Activated CD8-positive, alpha-beta T cell treated with anti-CD3 and anti-CD28 coated beads for 36 hours (primary cell): Measurements from ENCODE around the gene RIBC2. TPM values are rescaled to one million over a fixed set of nuclear protein-coding genes. Genes with fewer than 3 reads are reported as not detected.
"Not testable (repeated sequence)": the region's sequence is repeated elsewhere in the genome, so short reads cannot be mapped to it uniquely, and the experiment has no call there.

ENCODE experiments used
- ATAC-seq: fragments of 200-7000 bp; cut with Tn5 transposase; one replicate; pipeline ENCODE4 v1.10.0; 2021; ENCODE audit warnings: mild to moderate bottlenecking, moderate library complexity
- CTCF ChIA-PET: fragments of 350-600 bp; sonication (Branson Sonifier 250); formaldehyde crosslinking; loops from one replicate; lab custom pipeline; 2021; ENCODE audit warnings: antibody characterized with exemption; lab: Charles Lee
- POLR2A ChIA-PET: fragments of 350-600 bp; sonication (Branson Sonifier 250); formaldehyde crosslinking; loops from one replicate; lab custom pipeline; 2021; ENCODE audit warnings: antibody characterized with exemption; lab: Charles Lee
- DNase-seq: peaks from one replicate; pipeline ENCODE4 v3.0.0-alpha.2; 2020
- H3K27ac Mint-ChIP-seq: one replicate; pipeline ENCODE4 v1.8.0; 2021; ENCODE audit warnings: mild to moderate bottlenecking, mixed read lengths
- H3K27me3 Mint-ChIP-seq: one replicate; pipeline ENCODE4 v1.8.0; 2021; ENCODE audit warnings: mixed read lengths
- H3K36me3 Mint-ChIP-seq: one replicate; pipeline ENCODE4 v1.8.0; 2021; ENCODE audit warnings: low read depth, mixed read lengths
- H3K4me1 Mint-ChIP-seq: one replicate; pipeline ENCODE4 v1.8.0; 2021; ENCODE audit warnings: low read depth, mixed read lengths
- H3K4me3 Mint-ChIP-seq: one replicate; pipeline ENCODE4 v1.8.0; 2021; ENCODE audit warnings: mild to moderate bottlenecking, moderate library complexity, mixed read lengths
- H3K9me3 Mint-ChIP-seq: one replicate; pipeline ENCODE4 v1.8.0; 2021; ENCODE audit warnings: mixed read lengths
- CTCF ChIP-seq: fragments of 200-600 bp; IDR thresholded peaks from one replicate; pipeline ENCODE4 v1.8.0; 2022; ENCODE audit warnings: antibody characterized with exemption, mild to moderate bottlenecking
- intact Hi-C: fragments of 100-400 bp; cut with micrococcal nuclease; formaldehyde crosslinking; loops from one replicate; pipeline ENCODE4 v1.10.0; 2022
- total RNA-seq, 2 experiments: library from RNA; stranded (reverse); gene quantifications; one replicate each; pipeline ENCODE4 v1.2.3, GENCODE V29; 2021

RIBC2 gene
- total RNA-seq, 2 experiments from 2014 or later: 9.5 to 10.4 TPM

- H3K4me1 Mint-ChIP-seq: no peaks in the 10 kb centered on the region
- CTCF ChIA-PET: no interaction called here
- H3K36me3 Mint-ChIP-seq: no peaks in the 10 kb centered on the region
- intact Hi-C loops: no loop called here
- peaks cover 2% of the 10 kb centered on the region for H3K27me3 Mint-ChIP-seq
- no peak overlapping the region for H3K27ac Mint-ChIP-seq
- no peak for ATAC-seq
- H3K4me3 Mint-ChIP-seq: no peak overlapping the region
- H3K9me3 Mint-ChIP-seq: no peaks in the 10 kb centered on the region
- DNase-seq: no peak
- POLR2A ChIA-PET: no interaction called here
- TF ChIP-seq CTCF: no peak
Observed at GRCh38 chr22:45458532-45458931, 45.0 kb downstream of the RIBC2 start.

- DNase-seq (no peak), ATAC-seq (no peak)
- POLR2A ChIA-PET: no interaction called here
- Mint-ChIP-seq H3K27ac (no peak overlapping the region), H3K36me3 (no peaks in the 10 kb centered on the region), H3K4me1 (no peaks in the 10 kb centered on the region), H3K27me3 (peaks cover 2% of the 10 kb centered on the region), H3K9me3 (no peaks in the 10 kb centered on the region), H3K4me3 (no peak overlapping the region)
- intact Hi-C loops: no loop called here
- TF ChIP-seq CTCF: no peak
- CTCF ChIA-PET: no interaction called here
Observed at GRCh38 chr22:45459235-45459634, 45.7 kb downstream of the RIBC2 start.

GRCh38 chr22:45460288-45461109 lies 47.0 kb downstream of the RIBC2 start:
- ChIA-PET POLR2A (interaction anchor here (0.6 kb wide), 1 partner anchor 30 kb away, joined by 4 read pairs; no protein-coding TSS in a partner anchor), CTCF (no interaction called here)
- no peak for DNase-seq
- Mint-ChIP-seq H3K36me3 (no peaks in the 10 kb centered on the region), H3K9me3 (no peaks in the 10 kb centered on the region), H3K27ac (no peak overlapping the region), H3K4me1 (no peaks in the 10 kb centered on the region), H3K4me3 (no peak overlapping the region), H3K27me3 (peaks cover 3% of the 10 kb centered on the region)
- intact Hi-C loops: no loop called here
- no peak for ATAC-seq
- TF ChIP-seq CTCF: no peak

GRCh38 chr22:45462034-45462655 lies 48.7 kb downstream of the RIBC2 start:
- intact Hi-C loops: no loop called here
- POLR2A ChIA-PET: no interaction called here
- peak; percentile 39 for ATAC-seq

GRCh38 chr22:45463691-45464090 lies 50.2 kb downstream of the RIBC2 start:
- H3K4me3 Mint-ChIP-seq, CTCF ChIA-PET, intact Hi-C loops, POLR2A ChIA-PET, H3K4me1 Mint-ChIP-seq, DNase-seq, H3K27ac Mint-ChIP-seq, H3K9me3 Mint-ChIP-seq, H3K27me3 Mint-ChIP-seq, H3K36me3 Mint-ChIP-seq, ATAC-seq: not testable (repeated sequence)

More at GRCh38 chr22:45462034-45462655, 48.7 kb downstream of the RIBC2 start:
- DNase-seq: peak; percentile 5
- no peak for TF ChIP-seq CTCF
- Mint-ChIP-seq H3K9me3 (peaks cover 3% of the 10 kb centered on the region), H3K27ac (no peak overlapping the region), H3K36me3 (no peaks in the 10 kb centered on the region), H3K4me3 (no peak overlapping the region), H3K27me3 (peaks cover 3% of the 10 kb centered on the region), H3K4me1 (no peaks in the 10 kb centered on the region)
- CTCF ChIA-PET: interaction anchor here (1.2 to 1.7 kb wide), 2 partner anchors 12 to 92 kb away, joined by 3 to 5 read pairs; no protein-coding TSS in a partner anchor
